NCI-H1048 (cell line): ENCODE results near the gene CHPF2.

ENCODE experiments used
- DNase-seq: peaks from one replicate; lab custom pipeline; 2025; lab: John Stamatoyannopoulos, UW

The CHPF2 gene

DNA sequence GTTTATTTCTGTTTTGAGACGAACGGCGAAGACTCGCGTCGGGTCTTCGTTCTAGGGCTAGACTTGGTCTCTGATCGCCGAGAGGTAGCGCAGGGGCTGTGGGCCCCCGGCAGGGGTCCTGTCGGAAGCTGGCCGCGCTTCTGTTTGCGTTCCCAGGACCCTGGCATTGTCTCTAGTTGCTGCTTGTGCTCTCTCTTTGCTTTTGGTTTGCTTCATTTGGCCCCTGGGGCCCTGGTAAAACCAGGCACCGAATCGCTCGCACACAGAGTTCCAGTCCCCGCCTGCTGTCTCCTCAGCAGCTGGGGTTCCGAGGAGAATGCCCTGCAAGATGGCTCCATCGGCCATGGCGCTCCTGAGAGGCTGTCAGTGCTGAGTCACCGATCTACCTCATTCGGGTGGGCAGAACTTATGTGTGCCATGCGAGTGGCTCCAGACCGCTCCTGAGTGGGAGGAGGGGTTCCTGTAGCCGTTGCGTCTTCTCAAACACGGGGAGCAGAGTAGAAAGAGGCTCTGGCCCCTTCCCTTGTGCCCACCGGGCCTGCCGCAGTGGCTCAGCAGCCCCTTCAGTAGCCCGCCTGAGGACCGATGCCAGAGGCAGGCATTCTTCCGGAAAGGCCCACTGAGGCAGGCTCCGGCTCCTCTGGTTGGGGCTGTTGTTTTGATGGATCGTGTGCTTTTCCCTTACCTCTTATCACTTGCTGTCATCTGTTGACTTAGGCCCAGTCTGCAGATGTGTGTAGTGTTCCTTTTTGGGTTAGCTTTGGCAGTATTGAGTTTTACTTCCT is 826 bp downstream of the CHPF2 start:
- no peak for DNase-seq

DNA sequence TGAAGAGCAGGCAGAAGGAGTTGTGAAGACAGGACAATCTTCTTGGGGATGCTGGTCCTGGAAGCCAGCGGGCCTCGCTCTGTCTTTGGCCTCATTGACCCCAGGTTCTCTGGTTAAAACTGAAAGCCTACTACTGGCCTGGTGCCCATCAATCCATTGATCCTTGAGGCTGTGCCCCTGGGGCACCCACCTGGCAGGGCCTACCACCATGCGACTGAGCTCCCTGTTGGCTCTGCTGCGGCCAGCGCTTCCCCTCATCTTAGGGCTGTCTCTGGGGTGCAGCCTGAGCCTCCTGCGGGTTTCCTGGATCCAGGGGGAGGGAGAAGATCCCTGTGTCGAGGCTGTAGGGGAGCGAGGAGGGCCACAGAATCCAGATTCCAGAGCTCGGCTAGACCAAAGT is 1.5 kb downstream of the CHPF2 start:
- DNase-seq = no peak

DNA sequence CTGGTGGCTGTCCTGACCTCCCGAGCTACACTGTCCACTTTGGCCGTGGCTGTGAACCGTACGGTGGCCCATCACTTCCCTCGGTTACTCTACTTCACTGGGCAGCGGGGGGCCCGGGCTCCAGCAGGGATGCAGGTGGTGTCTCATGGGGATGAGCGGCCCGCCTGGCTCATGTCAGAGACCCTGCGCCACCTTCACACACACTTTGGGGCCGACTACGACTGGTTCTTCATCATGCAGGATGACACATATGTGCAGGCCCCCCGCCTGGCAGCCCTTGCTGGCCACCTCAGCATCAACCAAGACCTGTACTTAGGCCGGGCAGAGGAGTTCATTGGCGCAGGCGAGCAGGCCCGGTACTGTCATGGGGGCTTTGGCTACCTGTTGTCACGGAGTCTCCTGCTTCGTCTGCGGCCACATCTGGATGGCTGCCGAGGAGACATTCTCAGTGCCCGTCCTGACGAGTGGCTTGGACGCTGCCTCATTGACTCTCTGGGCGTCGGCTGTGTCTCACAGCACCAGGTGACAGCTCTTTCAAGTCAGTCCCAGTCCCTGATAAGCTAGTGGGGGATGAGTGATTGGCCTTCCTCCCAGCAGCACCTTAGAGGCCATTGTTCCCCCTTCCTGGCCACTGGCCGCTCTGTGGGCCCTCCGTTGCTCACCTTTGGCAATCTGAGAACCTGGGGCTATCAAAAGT is 3.0 kb downstream of the CHPF2 start:
- DNase-seq = no peak

DNA sequence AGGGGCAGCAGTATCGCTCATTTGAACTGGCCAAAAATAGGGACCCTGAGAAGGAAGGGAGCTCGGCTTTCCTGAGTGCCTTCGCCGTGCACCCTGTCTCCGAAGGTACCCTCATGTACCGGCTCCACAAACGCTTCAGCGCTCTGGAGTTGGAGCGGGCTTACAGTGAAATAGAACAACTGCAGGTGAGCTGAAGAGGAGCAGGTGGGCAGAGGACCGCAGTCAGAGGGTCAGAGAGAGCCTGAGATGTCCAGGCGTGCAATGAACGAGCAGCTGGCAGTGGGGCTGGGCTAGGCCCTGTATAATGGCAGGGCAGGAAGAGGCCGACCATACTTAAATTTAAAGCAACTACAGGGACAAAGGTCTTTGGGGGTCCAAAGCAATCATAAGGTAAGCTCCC is 4.1 kb downstream of the CHPF2 start:
- DNase-seq = no peak

DNA sequence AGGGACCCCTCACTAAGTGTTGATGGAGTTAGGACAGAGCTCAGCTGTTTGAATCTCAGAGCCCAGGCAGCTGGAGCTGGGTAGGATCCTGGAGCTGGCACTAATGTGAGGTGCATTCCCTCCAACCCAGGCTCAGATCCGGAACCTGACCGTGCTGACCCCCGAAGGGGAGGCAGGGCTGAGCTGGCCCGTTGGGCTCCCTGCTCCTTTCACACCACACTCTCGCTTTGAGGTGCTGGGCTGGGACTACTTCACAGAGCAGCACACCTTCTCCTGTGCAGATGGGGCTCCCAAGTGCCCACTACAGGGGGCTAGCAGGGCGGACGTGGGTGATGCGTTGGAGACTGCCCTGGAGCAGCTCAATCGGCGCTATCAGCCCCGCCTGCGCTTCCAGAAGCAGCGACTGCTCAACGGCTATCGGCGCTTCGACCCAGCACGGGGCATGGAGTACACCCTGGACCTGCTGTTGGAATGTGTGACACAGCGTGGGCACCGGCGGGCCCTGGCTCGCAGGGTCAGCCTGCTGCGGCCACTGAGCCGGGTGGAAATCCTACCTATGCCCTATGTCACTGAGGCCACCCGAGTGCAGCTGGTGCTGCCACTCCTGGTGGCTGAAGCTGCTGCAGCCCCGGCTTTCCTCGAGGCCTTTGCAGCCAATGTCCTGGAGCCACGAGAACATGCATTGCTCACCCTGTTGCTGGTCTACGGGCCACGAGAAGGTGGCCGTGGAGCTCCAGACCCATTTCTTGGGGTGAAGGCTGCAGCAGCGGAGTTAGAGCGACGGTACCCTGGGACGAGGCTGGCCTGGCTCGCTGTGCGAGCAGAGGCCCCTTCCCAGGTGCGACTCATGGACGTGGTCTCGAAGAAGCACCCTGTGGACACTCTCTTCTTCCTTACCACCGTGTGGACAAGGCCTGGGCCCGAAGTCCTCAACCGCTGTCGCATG is 5.2 kb downstream of the CHPF2 start:
- no peak for DNase-seq

DNA sequence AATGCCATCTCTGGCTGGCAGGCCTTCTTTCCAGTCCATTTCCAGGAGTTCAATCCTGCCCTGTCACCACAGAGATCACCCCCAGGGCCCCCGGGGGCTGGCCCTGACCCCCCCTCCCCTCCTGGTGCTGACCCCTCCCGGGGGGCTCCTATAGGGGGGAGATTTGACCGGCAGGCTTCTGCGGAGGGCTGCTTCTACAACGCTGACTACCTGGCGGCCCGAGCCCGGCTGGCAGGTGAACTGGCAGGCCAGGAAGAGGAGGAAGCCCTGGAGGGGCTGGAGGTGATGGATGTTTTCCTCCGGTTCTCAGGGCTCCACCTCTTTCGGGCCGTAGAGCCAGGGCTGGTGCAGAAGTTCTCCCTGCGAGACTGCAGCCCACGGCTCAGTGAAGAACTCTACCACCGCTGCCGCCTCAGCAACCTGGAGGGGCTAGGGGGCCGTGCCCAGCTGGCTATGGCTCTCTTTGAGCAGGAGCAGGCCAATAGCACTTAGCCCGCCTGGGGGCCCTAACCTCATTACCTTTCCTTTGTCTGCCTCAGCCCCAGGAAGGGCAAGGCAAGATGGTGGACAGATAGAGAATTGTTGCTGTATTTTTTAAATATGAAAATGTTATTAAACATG is 6.0 kb downstream of the CHPF2 start:
- no peak for DNase-seq

DNA sequence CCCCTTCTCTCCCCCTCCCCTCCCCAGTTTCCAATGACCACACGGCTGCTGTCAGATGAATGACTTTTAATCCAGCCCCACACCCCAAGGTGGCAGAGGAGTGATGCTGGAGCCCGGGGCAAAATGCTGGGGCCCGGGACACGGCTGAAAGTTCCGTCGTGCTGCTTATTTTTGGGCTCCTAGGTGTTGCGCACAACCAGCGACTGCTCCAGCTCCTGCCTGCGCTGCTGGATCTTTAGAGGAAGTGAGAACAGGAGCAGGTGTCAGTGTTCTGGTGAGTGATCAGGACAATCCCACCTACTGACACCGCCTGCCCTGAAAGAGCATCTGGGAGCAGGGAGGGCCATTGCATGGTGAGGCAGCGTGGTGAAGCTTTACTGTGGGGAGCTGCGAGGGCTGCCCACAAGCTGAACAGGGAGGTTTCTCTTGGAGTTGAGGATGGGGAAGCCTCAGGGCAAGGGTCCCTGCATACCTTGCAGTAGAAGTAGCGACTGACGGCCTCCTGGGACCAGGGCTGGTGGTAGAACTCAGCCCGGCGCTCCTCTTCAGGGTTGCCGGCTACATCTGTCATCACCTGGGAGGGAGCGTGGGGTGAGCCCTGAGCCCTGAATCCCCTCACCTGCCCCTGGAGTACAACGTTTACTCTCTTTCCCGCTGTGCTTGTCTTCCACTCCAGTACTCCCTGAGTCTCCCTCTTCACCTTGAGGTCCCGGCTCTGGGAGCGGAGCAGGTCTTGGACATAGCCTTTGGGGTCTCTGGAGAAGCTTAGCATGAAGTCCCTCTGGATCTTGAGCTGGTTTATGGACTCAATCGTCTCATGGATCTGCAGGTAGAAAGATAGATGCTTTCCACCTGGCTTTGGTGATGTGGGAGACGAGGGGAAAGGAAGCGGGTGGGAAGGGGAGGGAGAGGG is 6.9 kb downstream of the CHPF2 start:
- DNase-seq = no peak

DNA sequence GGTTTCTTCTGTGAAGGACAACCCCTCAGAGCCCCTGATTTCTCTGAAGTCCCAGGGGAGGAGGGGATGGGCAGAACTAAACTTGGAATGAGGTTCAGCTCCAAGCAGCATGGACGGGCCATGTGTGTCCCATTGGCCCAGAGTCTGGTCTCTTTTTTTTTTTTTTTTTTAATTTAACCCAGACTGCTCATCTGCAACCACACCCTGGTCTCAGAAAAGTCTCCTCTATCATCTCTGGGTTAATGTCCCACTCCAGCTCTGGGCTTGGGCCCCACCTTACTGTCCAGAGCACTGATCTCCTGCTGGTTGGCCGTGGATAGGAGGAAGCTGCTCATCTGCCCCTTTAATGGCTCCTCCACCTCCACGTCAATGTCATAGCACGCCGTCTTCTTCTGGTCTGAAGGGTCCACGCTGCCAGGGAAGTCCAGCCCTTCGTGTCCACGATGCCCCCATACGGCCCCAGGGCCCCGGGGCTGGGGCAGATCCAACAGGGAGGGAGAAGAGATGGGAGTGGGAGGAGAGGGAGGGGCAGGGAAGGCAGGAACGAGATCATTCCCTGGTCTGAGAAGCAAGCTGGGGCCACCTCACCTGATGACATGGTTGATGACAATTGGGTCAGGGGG is 7.7 kb downstream of the CHPF2 start:
- no peak for DNase-seq

DNA sequence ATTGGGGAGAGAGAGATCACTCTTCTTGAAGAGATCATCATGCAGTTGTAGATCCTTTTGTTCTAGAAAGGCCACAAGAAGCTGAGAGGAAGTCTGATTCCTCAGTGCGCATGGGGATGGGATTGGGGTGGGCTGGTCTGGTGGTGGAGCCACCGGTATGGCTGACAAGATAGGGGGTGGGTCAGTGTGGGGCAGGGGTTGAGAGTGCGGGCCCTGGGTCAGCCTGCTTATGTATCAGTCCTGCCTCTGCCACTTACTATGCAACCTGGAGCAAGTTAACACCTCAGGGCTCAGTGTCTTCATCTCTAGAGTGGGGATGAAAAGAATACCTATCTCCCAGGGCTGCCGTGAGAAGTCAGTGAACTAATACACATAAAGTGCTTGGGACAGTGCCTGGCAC is 8.3 kb downstream of the CHPF2 start:
- no peak for DNase-seq

DNA sequence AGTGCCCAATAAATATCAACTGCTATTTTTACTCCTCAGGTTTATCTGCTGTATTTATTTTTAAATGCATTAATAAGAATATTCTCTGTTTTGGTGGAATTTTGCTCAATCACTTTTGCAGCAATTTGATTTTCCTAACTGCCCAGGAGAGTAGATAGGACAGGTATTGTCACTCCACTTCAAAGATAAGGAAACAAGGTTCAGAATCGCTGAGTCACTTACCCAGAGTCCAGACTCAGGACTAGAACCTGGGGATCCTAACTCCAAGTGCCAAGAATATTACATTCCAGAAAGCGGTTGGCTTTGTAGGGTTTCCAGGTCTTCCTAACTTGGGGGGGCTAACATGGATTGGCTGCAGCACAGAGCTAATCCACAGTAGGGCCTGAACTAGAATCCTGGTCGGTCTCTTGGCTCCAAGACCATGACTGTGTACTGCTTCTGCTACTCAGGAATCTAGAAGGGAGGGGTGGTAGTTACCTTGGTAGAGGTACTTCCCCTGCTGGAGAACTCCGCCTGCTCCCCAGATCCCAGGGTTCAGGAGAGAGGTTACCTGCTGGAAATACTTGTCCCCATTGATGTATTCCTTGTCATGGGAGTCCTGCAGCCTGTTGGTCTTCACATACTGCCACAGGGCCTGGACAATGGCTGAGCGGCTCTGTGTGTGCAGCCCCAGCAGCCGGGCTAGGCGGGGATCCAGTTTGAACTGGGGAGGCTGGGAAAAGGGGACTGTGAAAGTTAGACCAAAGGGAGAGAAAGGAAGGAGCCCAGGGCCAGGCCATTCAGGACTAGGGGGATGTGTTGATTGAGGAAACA is 8.9 kb downstream of the CHPF2 start:
- no peak for DNase-seq

DNA sequence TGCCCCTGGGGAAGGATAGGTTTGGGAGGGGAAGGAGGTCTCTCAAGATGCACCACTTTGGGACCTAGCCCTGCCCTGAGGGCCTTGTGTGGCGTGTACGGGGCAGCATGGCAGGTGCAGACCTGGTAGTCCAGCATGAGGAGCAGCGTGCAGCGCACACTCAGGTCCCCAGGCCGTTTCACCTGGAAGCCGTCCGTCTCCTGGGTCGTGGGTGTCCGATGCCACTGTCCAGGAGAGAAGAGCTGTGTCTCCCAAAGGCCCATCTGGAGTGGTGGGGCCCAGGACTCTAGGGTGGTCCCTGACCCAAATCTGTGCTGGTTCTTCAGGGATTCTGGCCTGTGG is 9.4 kb downstream of the CHPF2 start:
- no peak for DNase-seq

DNA sequence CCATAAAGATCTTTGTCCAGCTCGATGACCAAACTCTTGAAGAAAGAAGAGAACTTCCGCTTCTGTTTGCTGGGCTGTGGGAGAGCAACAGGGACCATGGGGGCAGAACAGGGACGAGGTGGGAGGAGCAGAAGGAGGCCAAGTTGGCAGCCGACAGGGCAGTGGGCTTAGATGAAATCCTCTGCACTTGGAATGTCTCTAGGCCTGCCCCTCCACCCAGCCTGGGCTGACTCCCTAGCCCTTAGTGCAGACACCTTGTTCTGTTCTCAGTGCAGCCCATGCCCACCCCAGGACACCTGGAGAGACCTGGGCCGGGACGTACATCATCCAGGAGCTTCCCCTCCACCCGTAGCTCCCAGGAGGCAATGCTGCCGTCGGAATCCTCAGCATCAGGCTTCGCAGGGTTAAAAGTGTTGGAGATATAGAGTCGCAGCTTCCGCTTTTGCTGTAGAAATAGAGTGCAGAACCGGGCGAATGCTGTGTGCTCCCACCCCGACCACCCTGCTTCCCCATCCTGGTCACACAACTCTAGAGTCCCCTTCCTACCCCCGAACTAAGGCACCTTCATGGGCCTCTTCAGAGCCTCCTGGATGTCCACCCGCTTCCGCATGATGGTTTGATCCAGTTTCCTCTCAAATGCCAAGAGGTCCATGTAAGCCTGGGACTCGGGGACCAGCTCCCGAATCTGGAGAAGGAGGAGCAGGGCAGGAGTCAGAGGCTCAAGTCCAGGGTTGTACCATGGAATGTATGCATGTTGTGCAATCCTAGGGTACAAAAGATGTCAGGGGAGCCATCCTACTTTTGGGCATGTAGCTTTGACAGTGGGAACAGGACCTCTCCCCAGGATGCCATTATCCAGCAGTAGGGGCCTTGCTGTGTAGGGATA is 10.1 kb downstream of the CHPF2 start:
- no peak for DNase-seq

DNA sequence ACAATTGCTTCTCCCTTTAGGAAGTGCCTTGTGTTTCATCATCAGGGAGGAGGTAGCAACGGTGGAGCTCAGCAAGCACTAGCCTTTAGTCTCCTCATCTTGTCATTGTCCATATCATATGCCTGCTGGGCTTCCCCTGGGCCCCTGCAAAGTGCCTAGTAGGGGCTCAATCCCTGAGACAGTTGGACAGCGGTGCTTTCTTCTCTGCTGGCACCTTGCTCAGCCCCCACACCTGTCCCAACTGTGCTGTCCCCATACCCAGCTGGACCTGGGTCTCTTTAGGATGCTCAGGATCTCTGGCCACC is 10.7 kb downstream of the CHPF2 start:
- no peak for DNase-seq

DNA sequence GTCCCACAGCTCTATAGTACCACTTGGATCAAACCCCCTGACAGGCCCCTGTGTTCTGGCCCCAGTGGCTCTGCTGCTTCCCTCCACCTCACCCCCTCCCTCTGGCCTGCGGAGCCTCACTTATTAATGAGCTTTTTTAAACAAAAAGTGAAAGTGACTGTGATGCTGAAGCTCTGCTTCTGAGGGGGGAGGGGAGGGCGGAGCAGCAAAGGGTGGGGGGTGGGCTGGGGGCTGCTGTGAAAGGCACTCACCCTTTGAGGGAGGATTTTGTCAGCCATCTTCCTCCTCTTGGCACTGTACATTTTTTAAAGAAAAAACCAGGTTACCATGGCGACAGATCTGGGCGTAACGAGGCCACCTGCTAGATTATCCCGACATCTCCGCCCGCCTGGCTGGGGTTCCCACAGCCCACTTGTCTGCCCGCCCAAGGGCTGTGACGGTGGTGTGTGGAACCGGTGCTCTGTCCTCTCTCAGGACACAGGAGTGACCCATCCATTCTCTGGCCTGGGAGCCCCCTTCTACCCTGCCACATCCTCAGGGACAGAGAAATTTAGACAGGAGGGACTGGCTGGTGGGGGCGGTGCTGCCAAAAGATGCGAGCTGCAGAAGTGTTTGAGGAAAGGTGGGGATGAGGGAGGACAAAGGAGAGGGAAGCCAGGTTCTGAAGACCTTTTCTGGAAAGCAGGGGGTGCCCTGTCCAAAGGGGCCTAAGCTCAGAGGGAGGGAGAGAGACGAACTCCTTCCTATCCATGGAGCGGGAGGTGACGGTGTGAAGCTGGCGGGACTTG is 11.3 kb downstream of the CHPF2 start:
- DNase-seq = no peak

DNA sequence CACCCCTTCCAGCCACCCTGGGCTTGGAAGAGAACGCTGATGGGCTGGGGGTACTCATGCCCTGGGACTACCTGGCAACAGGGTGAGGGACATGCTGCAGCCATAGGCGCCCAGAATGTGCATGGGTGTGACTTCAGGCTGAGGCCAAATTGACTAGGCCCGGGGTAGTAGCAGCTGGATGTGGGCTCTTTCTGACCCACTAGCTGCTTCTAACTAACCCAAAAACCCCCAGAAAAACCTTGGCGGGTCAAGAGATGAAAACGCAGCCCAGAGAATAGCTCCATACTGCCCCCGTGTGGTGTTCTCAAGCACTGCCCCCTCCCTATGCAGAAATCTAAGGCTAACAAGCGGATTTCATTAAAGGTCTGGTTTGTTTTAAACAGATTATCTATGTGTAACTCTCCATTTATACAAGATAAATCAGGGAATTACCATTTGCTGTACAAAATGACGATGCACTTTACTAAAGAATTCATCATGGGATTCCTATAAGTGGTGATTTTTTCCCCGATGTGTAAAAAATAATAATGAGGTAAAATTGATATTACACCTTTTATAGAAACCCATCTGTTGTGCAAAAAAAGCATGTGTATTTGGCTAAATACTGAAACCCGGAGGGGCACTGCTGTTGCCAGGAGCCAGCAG is 12.0 kb downstream of the CHPF2 start:
- DNase-seq = no peak

DNA sequence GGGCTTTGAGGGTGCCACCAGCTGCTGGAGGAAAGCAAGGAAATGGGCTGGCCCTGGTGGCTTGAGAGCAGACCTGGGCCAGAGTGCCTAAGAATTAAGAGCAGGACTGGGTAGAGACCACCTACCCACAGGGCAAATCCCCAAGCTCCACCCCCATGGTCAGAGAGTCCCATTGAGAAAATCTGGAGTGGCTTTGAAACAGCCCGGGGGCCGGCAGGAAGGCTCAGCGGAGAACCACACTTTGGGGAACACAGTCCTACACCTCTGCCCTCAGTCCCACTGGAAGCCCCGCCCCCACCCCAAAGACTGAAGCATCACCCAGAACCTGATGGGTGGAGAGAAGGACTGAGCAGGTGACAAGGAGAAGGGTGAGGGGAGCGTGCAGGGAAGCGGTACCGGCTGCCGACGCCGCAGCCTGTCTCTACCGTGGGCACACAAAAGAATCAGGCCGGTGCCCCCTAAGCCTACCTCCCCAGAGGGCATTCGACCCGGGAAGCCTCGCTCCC is 12.6 kb downstream of the CHPF2 start:
- DNase-seq = no peak

DNA sequence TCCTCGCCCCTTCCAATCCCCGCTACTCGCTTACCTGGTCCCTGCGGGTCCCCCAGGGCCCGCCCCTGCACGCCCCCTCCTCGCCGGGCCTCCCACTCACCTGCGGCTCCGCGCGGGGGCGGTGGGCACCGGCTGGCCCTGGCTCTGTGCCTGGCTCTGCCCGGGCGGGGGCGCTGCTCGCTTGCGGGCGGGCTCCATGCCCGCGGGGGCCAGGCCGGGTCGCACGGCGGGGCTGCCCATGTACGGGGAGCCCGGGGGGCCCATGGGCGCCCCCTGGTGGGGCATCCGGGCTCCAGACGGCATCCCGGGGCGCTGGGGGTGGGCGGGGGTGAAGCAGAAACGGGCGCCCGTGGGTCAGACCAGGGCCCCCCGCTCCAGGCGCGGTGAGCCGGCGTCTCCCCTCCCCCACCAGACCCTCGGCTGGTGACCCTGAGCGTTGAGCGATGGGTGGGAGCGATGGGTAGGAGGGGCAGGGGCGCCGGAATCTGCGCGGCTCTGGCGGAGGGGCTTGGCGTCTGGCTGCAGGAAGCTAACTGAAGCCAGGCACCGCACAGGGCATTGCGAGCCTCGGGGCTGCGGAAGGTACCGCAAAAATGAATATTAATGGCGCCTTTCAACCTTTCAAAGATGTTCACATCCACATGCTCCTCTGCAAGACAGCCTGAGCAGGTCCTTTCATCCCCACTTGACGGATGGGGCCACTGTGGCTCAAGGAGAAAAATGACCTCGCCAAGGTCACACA is 13.2 kb downstream of the CHPF2 start:
- DNase-seq = no peak
